Tibial artery (tissue), 4 donors: ENCODE results near the gene RAB37.

ENCODE experiments used
- DNase-seq, 2 donors: peaks; one replicate each; pipeline ENCODE4 v3.0.0-alpha.2; 2019
- H3K27ac ChIP-seq, 2 donors: fragments of 200-600 bp; sonication (generic) in 1 of 2; 1 replicate in 1 of 2; 2 replicates in 1 of 2; pipeline ENCODE4 v1.5.1; 2018 to 2019; ENCODE audit warnings: mild to moderate bottlenecking in 1 of 2
- H3K27me3 ChIP-seq, 2 donors: fragments of 200-600 bp; sonication (generic) in 1 of 2; one replicate each; pipeline versions ENCODE4 v1.5.1 to v1.6.0; 2016 to 2019
- H3K36me3 ChIP-seq, 3 donors: fragments of 200-600 bp; sonication (generic) in 2 of 3; one replicate each; pipeline ENCODE4 v1.5.1; 2016 to 2019; ENCODE audit warnings: mild to moderate bottlenecking in 2 of 3
- H3K4me1 ChIP-seq, 4 donors: fragments of 200-600 bp; sonication (generic) in 2 of 4; 1 replicate in 3 of 4; 2 replicates in 1 of 4; pipeline ENCODE4 v1.5.1; 2016 to 2019
- H3K4me3 ChIP-seq, 2 donors: fragments of 200-600 bp; sonication (generic) in 1 of 2; 1 replicate in 1 of 2; 2 replicates in 1 of 2; pipeline ENCODE4 v1.5.1; 2018 to 2019; ENCODE audit warnings: mild to moderate bottlenecking in 2 of 2
- H3K9me3 ChIP-seq, 3 donors: fragments of 200-600 bp; sonication (generic) in 1 of 3; one replicate each; pipeline ENCODE4 v1.5.1; 2016 to 2019
- intact Hi-C: fragments of 100-400 bp; cut with DNase I; formaldehyde crosslinking; loops from one replicate; pipeline ENCODE4 v1.15.0; 2023; ENCODE audit warnings: low total_unique reads
- TF ChIP-seq, protein P1 (sequence below), 2 experiments: fragments of 200-600 bp in 1 of 2; fragments of 450-650 bp in 1 of 2; IDR thresholded peaks; one replicate each; pipeline ENCODE4 v1.5.1; 2017 to 2019; ENCODE audit warnings: antibody characterized with exemption in 2 of 2, mild to moderate bottlenecking in 1 of 2, moderate library complexity in 1 of 2

Gene RAB37

DNA sequence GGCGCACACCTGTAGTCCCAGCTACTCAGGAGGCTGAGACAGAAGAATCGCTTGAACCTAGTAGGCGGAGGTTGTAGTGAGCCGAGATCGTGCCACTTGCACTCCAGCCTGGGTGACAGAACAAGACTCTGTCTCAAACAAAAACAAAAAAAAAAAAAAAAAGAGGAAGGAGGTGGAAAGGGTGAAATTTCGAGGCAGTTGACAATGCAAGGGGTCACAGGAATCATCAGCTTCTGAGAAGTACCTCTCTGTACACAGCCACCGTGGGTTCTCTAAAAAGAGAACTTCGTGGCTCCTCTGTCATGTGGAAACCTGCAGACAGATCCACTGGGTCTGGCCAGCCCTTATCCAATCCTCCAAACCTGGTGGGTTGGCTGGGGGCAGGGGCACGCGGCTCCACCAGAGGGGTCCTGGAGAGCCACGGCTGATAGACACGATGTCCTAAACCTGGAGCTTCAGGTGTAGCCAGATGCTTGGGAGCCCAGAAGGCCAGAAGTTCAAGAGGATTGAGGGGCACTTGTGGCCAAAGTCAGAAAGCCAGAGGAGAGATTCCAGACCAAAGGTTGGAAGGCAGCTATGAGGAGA, 23.8 kb upstream of the RAB37 start:
- H3K27me3 ChIP-seq = peaks cover 0 to 36% of the 10 kb centered on the region in 2 donors
- H3K36me3 ChIP-seq = no peaks in the 10 kb centered on the region
- H3K4me3 ChIP-seq = no peak overlapping the region
- H3K9me3 ChIP-seq = no peaks in the 10 kb centered on the region
- DNase-seq = no peak
- no peaks in the 10 kb centered on the region for H3K4me1 ChIP-seq
- no peak overlapping the region for H3K27ac ChIP-seq
- intact Hi-C loops = no loop called here
- TF ChIP-seq, protein P1, sequence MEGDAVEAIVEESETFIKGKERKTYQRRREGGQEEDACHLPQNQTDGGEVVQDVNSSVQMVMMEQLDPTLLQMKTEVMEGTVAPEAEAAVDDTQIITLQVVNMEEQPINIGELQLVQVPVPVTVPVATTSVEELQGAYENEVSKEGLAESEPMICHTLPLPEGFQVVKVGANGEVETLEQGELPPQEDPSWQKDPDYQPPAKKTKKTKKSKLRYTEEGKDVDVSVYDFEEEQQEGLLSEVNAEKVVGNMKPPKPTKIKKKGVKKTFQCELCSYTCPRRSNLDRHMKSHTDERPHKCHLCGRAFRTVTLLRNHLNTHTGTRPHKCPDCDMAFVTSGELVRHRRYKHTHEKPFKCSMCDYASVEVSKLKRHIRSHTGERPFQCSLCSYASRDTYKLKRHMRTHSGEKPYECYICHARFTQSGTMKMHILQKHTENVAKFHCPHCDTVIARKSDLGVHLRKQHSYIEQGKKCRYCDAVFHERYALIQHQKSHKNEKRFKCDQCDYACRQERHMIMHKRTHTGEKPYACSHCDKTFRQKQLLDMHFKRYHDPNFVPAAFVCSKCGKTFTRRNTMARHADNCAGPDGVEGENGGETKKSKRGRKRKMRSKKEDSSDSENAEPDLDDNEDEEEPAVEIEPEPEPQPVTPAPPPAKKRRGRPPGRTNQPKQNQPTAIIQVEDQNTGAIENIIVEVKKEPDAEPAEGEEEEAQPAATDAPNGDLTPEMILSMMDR (IDR thresholded peaks at IDR 0.05) = no peak

DNA sequence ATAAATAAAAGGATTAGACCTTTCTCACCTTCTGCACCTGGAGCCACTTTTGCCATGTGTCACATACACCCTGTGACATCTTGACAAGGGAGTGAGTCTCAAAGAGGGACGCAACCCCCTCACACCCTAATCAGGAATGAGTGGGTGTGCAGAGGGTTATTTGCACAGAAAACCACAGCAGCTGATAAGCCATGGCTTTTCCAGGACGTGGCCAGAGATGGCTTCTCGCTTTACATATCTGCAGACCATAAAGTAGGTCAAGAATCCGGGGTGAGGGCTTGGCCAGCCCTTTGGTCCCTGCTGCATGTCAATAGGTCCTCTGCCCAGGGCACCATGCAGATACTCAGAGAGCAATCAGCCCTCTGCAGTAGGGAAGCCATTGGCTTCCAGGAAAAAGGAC, 21.9 kb upstream of the RAB37 start:
- Histone ChIP-seq H3K27me3 (peaks cover 0 to 40% of the 10 kb centered on the region in 2 donors), H3K9me3 (no peaks in the 10 kb centered on the region), H3K4me3 (no peak overlapping the region), H3K36me3 (no peaks in the 10 kb centered on the region), H3K27ac (no peak overlapping the region), H3K4me1 (no peaks in the 10 kb centered on the region)
- intact Hi-C loops = no loop called here
- no peak for DNase-seq
- TF ChIP-seq, protein P1 (IDR thresholded peaks at IDR 0.05) = no peak

DNA sequence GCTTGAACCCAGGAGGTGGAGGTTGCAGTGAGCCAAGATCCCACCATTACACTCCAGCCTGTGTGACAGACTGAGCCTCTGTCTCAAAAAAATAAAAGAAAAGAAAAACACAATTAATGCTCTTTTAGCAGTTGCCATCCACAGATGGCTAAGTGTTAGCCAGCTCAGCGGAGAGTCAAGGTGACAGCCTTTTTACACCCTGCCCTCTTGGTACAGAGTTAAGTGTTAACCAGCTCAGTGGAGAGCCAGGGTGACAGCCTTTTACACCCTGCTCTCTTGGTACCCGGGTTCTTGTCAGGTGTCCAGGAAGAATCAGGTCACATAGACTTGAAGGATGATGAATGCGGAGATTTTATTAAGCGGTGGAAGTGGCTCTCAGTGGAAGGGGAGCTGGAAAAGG, 16.6 kb upstream of the RAB37 start:
- peaks cover 0 to 12% of the 10 kb centered on the region in 2 donors for H3K27me3 ChIP-seq
- intact Hi-C loops = no loop called here
- no peak overlapping the region for H3K4me3 ChIP-seq
- H3K4me1 ChIP-seq = no peaks in the 10 kb centered on the region
- H3K9me3 ChIP-seq = no peaks in the 10 kb centered on the region
- DNase-seq = no peak
- TF ChIP-seq, protein P1 (IDR thresholded peaks at IDR 0.05) = no peak
- no peak overlapping the region for H3K27ac ChIP-seq
- no peaks in the 10 kb centered on the region for H3K36me3 ChIP-seq

DNA sequence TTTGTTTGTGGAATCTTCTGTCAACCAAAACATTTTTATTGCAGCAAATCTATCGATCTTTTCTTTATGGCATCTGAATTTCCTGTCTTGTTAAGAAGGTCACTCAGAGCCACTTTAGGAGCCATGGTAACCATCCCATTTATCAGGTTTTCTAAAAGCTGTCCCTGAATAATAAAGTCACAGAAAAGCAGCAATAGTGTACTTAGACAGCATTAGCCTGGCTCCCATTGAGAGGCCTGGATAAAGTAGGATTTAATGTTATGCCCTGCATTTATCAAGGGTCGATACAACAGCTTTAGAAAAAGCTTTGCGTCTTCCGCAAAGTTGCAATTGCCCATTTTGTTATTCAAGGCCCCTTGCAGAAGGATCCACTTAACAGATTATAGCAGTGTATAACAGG, 14.3 kb upstream of the RAB37 start:
- TF ChIP-seq, protein P1 (IDR thresholded peaks at IDR 0.05) = no peak
- DNase-seq = no peak
- Histone ChIP-seq H3K27ac (no peak overlapping the region), H3K4me3 (no peak overlapping the region), H3K4me1 (no peaks in the 10 kb centered on the region), H3K27me3 (peaks cover 0 to 12% of the 10 kb centered on the region in 2 donors), H3K36me3 (no peaks in the 10 kb centered on the region), H3K9me3 (no peaks in the 10 kb centered on the region)
- intact Hi-C loops = no loop called here

DNA sequence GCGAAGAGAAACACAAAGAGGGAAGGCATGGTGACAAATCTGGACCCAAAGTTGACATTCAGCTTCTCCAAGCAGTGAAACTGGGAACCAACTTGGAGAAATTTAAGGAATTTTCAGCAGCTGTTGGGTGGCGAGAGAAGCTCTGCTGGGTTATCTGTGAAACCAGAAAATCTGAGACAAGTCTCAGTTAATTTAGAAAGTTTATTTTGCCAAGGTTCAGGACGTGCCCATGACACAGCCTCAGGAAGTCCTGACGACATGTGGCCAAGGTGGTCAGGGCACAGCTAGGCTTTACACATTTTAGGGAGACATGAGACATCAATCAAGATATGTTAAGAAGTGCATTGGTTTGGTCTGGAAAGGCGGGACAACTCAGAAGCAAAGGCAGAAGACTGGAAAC, 13.2 kb upstream of the RAB37 start:
- TF ChIP-seq, protein P1 (IDR thresholded peaks at IDR 0.05) = no peak
- Histone ChIP-seq H3K4me3 (no peak overlapping the region), H3K9me3 (no peaks in the 10 kb centered on the region), H3K4me1 (no peaks in the 10 kb centered on the region), H3K27me3 (peaks cover 0 to 12% of the 10 kb centered on the region in 2 donors), H3K36me3 (no peaks in the 10 kb centered on the region), H3K27ac (no peak overlapping the region)
- intact Hi-C loops = no loop called here
- no peak for DNase-seq

DNA sequence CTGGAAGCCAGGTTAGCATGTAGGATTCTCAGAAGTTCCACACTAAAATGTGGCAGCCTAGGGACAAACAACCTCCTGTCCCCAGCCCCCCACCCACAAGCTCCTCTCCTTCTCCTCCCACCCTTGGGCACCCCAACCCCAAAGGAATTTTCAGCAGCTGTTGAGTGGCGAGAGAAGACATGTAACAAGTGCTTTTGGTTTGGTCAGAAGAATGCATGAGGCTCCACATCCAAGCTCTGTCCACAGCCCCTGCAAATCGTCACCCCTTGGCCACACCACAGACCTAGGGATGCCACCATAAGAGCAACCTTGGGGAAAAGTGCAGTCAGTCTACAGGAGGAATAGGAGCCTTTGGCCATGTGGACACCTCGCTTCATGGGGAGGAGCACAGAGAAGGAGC, 11.9 kb upstream of the RAB37 start:
- H3K27me3 ChIP-seq = peaks cover 0 to 15% of the 10 kb centered on the region in 2 donors
- no peak for DNase-seq
- intact Hi-C loops = no loop called here

More for the DNA sequence above, 11.9 kb upstream of the RAB37 start:
- H3K4me3 ChIP-seq = no peak overlapping the region
- H3K27ac ChIP-seq = no peak overlapping the region
- TF ChIP-seq, protein P1 (IDR thresholded peaks at IDR 0.05) = no peak
- H3K4me1 ChIP-seq = no peaks in the 10 kb centered on the region
- no peaks in the 10 kb centered on the region for H3K9me3 ChIP-seq
- H3K36me3 ChIP-seq = no peaks in the 10 kb centered on the region
